Hematopoietic multipotent progenitor cell treated with erythropoietin and hydrocortisone succinate and interleukin-3 and kit ligand, for 8 days (in vitro differentiated cells): ENCODE measurements around the gene HTR2A.

Source experiments
- DNase-seq: peaks from one replicate; pipeline ENCODE4 v3.0.0-alpha.2; 2015

Gene HTR2A

DNA sequence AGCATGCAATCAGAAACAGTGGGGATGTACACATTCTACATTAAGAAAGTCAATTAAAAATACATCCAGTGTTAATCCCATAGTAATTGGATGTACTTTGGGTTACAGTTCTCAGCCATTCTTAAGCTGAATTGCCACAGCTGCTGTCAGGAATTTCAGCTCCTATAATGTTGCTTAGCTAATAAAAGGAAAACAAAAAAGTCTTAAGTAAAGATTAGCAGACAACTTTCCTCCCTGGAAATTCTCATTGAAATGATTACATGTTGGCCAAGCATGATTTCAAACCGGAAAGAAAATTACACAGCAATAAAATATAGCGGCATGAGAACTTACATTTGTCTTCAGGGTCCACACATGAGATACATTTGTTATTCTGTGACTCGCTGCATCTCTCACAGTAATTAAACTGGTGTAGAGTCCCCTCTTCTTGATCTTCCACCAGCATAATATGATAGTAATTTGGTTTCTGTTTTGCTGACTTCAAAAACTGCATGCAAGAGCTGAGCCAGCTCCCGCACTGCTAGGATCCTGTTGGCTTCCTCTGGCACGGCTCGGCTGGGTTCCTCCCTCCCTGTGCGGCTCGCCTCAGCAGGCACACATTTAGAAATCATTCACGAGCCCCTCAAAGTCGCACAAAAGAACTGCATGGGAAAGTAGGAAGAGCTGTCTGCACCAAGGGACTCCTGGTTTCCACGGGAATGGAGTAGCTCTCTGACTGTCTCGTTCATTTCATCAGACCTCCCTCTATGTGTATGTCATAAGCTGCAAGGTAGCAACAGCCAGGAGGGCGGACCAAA is at the start of gene HTR2A:
HTR2A (minus strand) TSS at position 713 of the 797 bp plus-strand sequence. CDS start 1,147 bp downstream, outside the sequence.
- DNase-seq, result no peak

DNA sequence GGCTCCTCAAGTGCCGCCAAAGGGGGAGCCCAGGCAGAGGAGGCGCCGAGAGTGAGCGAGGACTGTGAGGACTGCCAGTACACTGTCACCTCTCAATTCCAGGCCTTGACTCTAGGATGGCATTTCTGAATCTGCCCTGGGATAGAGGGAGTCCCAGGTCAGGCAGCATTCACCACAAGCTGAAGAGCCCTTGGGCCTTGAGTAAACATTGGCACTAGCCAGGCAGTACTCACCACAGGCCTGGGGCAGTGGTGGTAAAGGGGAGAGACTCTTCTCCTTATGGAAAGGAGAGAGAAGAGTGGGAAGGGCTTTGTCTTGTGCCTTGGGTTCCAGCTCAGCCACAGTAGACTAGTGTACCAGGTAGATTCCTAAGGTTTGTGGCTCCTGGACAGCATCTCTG is 39.7 kb upstream of the HTR2A start:
- DNase-seq, result no peak

DNA sequence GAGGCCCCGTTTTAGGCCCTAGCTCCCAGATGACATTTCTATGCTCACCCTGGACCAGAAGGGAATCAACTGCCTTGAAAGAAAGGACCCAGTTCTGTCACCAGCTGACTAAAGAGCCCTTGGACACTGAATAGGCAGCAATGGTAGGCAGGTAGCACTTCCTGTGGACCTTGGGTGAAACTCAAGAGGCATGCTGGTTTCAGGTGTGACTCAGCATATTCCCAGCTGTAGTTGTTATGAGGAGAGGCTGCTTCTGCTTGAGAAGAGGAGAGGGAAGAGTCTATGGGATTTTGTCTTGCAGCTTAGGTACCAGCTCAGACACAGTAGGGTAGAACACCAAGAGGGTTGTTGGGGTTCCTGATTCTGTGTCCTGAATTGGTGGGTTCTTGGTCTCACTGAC is 37.9 kb upstream of the HTR2A start:
- DNase-seq, result no peak

DNA sequence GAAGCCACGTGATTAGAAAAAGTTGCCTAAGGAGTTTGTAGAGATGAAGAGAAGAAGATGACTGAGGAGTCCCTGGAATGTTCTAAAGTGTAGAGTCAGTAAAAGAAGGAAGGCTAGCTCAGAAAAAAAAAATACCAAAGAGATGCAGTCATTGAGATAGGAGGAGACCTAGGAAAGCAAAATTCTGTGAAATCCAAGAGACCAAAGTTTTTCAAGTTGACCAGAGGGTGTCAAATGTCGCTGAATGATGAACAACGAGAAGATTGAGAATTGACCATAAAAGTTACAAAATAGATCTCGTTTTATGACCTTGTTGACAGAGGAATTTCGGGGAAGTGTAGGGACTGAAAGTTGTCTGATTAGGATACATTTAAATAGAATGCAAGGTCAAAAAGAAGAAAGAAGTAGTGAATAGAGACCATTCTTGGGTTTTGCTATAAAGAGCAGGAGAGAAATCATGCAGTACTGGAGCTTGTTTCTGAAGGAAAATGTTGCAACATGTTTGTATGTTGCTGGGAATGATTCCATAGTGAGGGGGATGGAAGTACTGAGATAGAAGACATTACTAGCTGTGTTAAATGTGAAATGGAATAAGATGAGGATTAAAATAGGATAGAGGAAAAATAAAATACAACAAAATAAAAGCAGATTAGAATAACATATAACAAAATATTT is 30.2 kb upstream of the HTR2A start:
- no peak for DNase-seq

DNA sequence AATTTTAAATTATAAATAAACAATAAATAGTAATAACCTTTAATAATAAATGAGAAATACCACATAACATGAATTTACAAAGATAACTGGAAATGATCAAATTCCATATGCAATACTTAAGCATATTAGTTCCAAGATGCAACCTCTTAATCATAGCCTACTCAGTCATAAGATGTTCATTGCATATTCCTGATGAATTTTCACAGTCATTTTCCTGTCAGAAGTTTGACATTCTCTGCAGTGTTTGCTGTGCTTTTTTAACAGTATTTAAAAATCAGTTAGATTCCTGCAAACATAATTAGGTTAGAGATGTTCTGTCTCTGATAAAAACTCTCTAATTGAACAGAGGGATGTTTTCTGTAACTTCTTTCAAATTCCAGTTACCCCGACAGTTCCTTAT is 28.6 kb upstream of the HTR2A start:
- no peak for DNase-seq

DNA sequence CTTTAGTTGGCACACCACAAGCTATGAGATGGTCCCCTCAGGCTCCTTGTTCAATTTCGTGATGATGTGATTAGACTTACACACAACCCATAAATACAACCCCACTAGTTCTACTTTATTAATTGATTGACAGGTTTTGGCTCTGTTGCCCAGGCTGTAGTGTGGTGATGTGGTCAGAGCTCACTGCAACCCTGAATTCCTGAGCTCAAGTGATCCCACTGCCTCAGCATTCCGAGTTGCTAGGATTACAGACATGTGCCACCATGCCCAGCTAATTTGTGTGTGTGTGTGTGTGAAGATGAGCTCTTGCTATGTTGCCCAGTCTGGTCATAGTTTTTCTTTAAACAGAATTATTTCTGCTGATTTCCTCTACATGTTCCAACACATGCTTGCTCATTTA is 17.5 kb upstream of the HTR2A start:
- DNase-seq, result no peak

DNA sequence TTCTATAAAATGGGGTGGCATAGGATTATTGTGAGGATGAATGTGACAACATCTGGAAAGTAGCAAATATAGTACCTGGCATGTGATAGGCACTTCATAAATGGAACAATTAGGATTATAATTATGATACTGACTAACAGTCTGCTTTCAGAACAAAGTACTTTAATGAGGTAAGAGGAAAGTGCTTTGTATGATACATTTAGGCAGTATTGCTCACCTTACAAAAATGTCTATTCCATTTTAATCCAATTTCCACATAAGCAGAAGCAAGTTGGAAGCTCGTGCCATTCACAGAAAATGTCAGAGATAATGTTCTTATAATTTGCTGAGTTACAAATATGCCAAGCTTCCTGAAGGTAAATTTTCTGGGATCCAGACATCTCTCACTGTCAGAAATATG is 16.9 kb upstream of the HTR2A start:
- DNase-seq, result no peak

DNA sequence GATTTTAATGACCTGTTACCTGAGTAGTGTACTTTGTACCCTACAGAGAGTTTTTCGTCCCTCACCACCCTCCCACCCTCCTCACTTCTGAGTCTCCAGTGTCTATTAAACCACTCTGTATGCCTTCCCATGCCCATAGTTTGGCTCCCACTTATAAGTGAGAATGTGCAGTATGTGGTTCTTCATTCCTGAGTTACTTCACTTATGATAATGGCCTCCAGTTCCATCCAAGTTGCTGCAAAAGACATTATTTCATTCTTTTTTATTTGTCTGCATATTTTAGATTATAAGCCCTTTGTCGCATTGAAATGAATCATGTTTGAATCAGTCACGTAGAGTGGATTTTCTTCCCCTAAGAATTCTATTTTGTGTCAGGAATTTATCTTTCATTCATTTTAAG is 12.2 kb upstream of the HTR2A start:
- no peak for DNase-seq

DNA sequence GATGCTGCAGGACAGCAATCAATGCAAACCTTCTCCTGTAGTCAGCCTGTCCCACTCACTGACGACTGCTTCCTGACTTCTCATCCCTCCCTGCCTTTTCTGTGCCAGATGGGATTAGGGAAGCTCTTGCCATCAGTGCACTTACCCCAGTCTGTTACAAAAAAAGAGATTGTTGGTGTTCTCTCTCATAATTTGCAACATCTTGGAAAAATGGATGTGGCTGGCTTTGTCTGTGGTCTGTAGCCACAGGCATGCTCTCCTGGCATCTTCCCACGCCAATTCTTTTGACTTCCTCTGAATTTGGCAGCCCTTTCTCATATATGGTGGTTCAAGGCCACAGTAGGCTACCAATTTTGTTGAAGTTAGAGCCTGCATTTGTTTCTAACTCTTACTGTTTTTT is 11.6 kb upstream of the HTR2A start:
- DNase-seq, result no peak

DNA sequence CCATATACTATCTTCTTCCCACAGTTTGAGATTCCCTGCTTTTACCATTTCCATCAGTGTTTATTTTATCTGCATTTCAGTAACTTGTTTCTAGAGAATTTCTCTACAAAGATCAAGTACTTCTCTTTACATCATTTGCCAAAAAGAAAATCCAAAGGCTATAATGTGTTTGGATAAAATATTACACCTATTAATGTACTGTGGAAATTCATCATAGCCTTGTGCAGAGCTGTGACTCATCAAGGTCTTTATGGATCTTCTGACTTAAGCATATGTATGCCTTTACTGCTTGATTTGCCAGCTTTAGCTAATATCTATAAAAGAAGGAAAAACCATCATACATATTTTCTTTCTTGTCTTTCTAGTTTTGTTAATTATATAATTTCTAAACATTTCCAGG is 9.6 kb upstream of the HTR2A start:
- no peak for DNase-seq

DNA sequence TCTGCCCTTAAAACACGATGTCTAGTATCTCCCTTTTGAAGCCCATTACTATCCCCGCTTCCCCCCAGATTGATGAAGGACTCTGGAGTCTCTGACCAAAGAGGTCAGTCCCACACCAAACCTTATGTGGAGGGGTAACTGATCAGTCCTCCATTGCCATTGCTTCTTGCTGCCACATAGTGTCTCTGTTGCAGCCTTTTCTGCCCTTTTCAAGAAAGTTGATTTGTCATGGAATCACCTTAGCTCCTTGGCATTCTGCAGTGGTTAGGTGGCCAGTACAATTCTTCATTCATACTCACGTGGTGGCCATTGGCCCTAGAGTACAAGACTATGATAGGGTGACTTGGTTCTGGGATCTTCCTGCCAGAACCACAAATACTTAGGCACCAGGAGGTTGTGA is 8.4 kb upstream of the HTR2A start:
- no peak for DNase-seq

DNA sequence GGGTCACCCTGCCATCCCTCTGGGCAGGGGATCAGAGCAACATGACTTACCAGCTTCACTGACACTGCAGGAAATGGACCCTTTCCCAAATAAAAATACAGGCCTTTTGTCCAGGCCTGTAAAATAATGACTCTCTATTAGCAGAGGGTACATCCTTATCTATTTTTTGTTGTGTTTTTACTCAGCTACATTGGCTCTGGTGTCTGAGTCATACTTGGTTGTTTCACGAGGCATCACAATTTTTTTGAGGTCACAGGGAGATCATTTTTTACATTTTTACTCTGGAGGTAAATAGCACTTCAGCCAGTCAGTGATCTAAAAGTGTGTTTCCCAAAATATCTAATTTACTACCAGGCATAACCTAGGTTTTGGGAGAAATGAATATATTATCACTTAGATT is 6.9 kb upstream of the HTR2A start:
- DNase-seq, result no peak

DNA sequence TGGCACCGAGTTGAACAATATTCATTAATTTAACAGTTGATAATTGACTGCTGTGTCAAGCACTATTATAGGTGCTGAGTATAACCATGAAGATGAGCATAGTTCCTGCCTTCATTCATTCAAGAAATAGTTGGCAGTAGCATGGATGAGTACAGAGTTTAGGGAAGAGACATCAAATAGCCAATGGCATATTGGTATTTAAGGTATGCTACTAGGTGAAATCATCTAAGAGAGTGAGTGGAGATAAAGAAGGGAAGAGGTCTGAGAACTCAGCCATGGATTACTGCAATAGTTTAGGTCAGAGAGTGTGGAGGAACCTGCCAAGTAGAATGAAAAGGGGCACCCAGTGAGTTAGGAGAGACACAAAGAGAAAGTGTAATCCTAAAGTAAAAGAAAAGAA is 4.9 kb upstream of the HTR2A start:
- no peak for DNase-seq

DNA sequence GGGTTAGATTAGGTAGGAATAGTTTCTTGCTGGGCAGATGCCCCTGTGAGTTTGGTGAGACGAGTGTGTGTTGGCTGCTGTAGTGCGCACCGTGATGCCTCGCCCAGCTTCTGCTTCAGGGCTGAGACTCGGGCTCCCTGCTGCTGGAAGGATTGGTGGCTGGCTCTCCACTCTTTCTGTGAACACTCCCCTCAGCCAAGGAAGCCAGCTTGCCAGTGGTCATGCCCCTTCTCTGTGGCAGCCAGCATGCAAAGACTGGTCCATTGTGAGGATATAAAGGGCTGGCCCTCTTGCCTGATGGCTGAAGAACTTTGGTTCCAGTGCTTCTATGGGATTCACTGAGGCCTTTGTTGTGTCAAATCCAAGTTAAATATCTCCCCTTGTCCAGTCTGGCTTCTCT is 2.9 kb upstream of the HTR2A start:
- DNase-seq, result no peak

DNA sequence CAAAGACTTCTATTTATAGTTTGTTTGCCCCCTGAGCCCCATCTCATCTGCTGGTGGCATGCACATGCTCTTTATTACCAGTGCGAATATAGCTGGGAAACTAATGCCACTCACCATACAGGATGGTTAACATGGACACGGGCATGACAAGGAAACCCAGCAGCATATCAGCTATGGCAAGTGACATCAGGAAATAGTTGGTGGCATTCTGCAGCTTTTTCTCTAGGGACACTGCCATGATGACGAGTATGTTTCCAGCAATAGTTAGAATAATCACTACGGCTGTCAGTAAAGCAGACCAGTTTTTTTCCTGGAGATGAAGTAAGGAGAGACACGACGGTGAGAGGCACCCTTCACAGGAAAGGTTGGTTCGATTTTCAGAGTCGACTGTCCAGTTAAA is 1.5 kb downstream of the HTR2A start:
- DNase-seq, result no peak

DNA sequence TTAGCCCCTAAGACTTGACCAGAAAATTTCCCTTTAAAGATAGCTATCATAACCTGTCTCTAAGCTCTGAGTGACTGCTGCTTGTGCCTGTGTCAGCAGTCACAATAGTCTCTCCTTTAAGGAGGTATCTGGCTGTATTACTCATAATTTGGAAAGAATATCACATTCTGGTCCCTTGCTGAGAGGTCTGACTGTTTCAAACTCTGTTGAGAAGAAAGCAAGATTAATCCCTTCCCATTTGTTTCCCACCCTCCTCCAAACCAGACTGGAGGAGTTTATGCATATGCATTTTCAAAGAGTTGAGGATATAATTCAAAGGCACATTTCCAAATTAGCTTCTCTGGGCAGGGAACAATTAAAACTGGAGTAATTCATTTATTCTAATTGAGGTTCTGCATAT is 2.3 kb downstream of the HTR2A start:
- DNase-seq, result no peak

DNA sequence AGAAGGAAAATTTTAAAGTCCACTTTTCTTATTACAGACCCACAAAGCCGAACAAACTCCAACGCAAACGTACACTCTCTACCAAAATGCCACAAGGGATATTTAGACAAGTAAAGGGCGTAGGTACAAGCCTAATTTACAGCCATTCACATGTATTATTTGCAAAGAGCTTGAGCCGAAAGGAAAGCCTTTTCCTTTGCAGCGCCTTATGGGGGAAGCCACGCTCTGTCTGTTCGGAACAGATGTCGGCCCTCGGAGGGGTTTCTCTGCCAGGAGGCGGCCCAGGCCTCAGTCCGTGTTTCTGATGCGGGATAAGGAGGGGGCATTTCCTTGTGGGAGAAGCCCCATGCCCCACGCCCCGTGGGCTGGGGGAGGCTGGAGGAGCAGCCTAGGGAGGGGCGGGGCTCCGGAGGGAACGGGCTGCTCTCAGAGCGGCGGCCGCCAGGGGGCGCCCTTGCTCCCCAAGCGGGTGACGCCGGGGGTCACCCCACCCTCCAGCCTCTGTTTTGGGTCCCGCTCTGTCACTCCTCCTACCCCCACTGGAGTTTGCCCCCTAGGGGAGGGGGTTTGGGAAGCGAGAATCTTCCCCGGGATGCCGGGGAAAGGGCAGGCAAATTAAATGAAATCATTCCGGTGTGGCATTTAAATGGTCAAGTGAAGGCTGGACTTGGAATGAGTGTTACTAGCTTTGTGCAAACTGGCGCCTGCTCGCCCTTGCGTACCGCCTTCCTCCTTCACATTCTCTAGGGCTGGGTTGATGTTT is 2.9 kb downstream of the HTR2A start:
- peak; percentile 51 for DNase-seq

DNA sequence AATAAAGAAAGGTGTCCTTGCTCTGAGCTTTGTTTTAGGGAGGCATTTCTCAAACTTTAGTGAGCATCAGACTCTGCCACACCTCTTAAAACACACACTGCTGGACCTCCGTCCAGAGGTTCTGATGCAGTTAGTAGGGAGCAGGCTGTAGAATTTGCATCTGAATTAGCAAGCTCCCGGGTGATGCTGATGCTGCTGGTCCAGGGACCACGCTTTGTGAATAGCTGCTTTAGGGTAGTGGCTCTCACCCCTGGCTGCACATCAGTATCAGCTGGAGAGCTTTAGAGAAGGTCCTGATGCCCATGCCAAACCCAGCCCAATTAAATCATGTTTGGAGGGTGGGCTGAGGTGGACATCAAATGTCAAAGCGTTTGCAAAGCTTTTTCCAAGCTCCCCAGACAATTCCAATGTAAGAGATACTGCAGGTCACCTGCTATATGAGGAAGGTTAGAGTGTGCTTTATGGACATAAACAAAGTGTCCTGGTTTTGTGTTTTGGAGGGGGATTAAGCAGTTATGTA is 3.6 kb downstream of the HTR2A start:
- no peak for DNase-seq

DNA sequence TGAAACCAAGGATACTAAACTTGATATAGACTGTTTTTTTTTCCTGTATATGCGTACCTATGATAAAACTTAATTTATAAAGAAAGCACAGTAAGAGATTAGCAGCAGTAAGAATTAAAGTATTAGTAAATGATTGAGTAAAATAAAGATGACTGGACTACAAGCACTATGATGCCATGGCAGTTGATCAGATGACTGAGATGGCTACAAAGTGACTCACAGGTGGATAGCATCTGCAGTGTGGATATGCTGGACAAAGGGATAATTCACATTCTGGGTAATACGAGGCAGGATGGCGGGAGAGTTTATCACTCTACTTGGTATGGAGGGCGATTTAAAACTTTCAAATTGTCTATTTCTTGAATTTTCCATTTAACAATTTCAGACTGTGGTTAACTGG is 11.8 kb downstream of the HTR2A start:
- DNase-seq, result no peak

DNA sequence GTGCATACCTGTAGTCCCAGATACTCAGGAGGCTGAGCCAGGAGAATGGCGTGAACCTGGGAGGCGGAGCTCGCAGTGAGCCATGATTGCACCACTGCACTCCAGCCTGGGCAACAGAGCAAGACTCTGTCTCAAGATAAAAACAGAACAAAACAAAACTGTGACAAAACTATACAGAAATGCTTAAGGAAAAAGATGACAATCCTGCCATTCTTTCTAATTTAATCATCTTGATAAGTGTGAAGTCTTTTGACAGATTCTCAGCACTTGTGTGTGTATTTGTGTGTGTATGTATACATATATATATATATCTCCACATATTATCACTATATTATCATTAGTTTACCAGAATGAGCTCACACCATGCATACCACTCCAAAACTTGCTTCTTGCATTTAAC is 12.3 kb downstream of the HTR2A start:
- no peak for DNase-seq

DNA sequence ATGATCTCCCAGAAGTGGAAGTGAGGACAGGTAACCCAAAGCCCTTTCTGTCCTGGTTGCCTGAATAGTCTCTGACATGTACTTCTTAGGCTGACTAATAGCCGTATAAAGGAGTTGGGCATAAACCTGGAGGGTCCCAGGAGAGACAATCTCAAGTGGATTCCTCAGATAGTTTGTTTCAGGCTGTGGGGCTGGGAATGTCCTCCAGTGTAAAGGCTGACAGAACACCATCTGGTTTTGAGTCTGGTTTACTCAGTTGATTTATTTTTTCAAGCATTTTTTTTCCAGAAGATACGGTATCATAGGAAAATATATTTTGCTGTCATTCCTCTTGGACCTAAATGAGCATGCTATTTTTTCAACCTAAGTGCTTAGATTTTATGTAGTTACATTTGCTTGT is 15.2 kb downstream of the HTR2A start:
- DNase-seq, result no peak

DNA sequence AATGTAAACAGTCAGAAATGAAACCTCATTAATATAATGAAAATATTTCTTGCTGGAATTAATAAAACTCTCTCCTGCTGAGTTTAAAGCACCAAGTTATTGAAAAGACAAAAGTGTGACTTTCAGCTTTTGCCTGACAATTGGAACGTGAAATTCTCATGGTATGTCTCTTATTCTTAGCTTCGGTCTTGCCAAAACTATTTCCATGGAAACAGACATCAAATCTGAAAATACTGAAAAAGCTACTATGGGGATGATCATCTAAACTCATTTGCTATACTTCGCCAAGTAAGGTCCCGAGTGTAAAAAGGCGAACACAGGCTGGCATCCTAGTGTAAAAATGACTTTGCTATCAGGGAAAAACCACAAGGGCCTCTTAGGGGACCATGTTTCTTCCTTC is 22.8 kb downstream of the HTR2A start:
- DNase-seq, result no peak

DNA sequence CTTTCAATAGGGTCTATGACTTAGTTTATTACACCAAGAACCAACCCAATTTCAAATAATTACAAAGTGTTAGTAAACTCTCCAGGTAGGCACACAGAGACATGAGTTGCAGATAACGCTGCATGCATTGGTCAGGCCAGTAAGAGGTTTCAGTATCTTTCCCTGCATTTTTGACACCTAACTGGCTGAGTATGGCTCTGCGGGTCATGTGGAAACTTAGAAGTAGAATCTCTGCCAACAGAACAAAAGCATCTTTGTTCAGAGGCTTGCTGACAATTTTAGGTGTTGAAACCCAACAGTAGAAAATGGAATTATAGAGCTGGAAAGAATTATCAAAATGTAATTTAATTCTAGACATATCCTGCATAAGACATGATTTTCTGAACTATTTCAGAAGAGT is 25.3 kb downstream of the HTR2A start:
- no peak for DNase-seq

DNA sequence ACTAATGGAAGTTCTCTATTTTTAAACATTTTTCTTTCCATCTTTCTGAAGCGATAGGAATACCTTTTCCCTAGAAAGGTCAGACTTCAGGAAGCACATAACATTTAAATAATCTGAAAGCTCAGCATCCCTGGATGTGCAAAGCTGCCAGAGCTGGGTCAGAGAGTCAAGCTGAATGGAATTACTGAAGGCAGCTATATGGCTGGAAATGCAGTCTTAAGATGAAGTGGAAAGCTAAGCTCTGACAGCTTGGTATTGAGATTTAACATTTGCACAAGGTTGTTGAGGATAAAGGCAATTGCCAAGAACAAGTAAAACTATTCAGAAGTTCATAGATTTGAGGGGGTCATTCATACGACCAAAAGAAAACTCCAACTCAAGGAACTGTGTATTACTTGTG is 28.8 kb downstream of the HTR2A start:
- DNase-seq, result no peak
